ENCODE results near the gene DPEP3. TPM values are rescaled to one million over a fixed set of nuclear protein-coding genes. Genes with fewer than 3 reads are reported as not detected.

The DPEP3 gene
- polyA plus RNA-seq, 1 donor from 2014 or later = not detected

DNA sequence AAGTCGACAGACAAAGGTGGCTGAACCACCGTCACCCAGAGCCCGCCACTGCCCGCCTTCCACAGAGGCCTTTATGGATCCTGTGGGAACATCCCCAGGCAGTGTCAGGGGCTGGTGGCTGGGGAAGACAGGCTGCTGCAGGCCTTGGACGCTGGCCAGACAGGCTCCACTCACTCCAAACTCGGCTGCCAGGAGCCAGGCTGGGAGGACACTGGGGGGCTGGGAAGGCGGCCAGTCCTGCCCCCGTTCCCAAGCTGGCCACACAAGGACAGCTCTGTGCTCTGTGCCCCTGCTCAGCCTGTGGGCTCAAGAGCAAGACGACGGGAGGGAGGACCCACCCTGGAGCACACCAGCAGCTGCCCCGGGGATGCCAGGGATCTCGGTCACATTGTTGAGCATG lies 28.8 kb downstream of the DPEP3 start:
- H3K4me3 ChIP-seq (ENCODE audit: low read length) = no peak overlapping the region
- no peaks in the 10 kb centered on the region for H3K9me3 ChIP-seq (ENCODE audit: low read length)
- no peak overlapping the region for H3K9ac ChIP-seq (ENCODE audit: low read length)
- TF ChIP-seq RAD21 (conservative IDR thresholded peaks at IDR 0.05) (no peak), MXI1 (conservative IDR thresholded peaks at IDR 0.05; ENCODE audit: poor library complexity, severe bottlenecking) (no peak), TAF1 (IDR thresholded peaks at IDR 0.05; ENCODE audit: low read depth) (no peak), POLR2AphosphoS5 (IDR thresholded peaks at IDR 0.05) (no peak), EZH2 (IDR thresholded peaks at IDR 0.05; ENCODE audit: borderline replicate concordance, insufficient read depth, low read length, poor library complexity, severe bottlenecking) (no peak), EP300 (conservative IDR thresholded peaks at IDR 0.05; ENCODE audit: poor library complexity, severe bottlenecking) (no peak), SMC3 (conservative IDR thresholded peaks at IDR 0.05; ENCODE audit: poor library complexity) (no peak)
- TF ChIP-seq, protein P1, sequence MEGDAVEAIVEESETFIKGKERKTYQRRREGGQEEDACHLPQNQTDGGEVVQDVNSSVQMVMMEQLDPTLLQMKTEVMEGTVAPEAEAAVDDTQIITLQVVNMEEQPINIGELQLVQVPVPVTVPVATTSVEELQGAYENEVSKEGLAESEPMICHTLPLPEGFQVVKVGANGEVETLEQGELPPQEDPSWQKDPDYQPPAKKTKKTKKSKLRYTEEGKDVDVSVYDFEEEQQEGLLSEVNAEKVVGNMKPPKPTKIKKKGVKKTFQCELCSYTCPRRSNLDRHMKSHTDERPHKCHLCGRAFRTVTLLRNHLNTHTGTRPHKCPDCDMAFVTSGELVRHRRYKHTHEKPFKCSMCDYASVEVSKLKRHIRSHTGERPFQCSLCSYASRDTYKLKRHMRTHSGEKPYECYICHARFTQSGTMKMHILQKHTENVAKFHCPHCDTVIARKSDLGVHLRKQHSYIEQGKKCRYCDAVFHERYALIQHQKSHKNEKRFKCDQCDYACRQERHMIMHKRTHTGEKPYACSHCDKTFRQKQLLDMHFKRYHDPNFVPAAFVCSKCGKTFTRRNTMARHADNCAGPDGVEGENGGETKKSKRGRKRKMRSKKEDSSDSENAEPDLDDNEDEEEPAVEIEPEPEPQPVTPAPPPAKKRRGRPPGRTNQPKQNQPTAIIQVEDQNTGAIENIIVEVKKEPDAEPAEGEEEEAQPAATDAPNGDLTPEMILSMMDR (IDR thresholded peaks at IDR 0.05; ENCODE audit: poor library complexity, severe bottlenecking) = no peak
- TF ChIP-seq, protein P2, sequence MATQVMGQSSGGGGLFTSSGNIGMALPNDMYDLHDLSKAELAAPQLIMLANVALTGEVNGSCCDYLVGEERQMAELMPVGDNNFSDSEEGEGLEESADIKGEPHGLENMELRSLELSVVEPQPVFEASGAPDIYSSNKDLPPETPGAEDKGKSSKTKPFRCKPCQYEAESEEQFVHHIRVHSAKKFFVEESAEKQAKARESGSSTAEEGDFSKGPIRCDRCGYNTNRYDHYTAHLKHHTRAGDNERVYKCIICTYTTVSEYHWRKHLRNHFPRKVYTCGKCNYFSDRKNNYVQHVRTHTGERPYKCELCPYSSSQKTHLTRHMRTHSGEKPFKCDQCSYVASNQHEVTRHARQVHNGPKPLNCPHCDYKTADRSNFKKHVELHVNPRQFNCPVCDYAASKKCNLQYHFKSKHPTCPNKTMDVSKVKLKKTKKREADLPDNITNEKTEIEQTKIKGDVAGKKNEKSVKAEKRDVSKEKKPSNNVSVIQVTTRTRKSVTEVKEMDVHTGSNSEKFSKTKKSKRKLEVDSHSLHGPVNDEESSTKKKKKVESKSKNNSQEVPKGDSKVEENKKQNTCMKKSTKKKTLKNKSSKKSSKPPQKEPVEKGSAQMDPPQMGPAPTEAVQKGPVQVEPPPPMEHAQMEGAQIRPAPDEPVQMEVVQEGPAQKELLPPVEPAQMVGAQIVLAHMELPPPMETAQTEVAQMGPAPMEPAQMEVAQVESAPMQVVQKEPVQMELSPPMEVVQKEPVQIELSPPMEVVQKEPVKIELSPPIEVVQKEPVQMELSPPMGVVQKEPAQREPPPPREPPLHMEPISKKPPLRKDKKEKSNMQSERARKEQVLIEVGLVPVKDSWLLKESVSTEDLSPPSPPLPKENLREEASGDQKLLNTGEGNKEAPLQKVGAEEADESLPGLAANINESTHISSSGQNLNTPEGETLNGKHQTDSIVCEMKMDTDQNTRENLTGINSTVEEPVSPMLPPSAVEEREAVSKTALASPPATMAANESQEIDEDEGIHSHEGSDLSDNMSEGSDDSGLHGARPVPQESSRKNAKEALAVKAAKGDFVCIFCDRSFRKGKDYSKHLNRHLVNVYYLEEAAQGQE (IDR thresholded peaks at IDR 0.05; ENCODE audit: borderline replicate concordance) = no peak
- no peak overlapping the region for H2AFZ ChIP-seq (ENCODE audit: low read depth, low read length)
- H3K4me2 ChIP-seq (ENCODE audit: low read length) = no peak overlapping the region
- H3K79me2 ChIP-seq (replicated peaks; ENCODE audit: insufficient read depth, low read length) = no peaks in the 10 kb centered on the region
- H4K20me1 ChIP-seq (ENCODE audit: insufficient read depth) = no peaks in the 10 kb centered on the region
- H3K9me2 ChIP-seq (ENCODE audit: insufficient read depth, low read length) = no peaks in the 10 kb centered on the region
- no peak overlapping the region for H3K27ac ChIP-seq (ENCODE audit: low read length)
- no peaks in the 10 kb centered on the region for H3F3A ChIP-seq (ENCODE audit: insufficient read depth, low read length, poor library complexity, severe bottlenecking)
- H3K27me3 ChIP-seq (ENCODE audit: insufficient read depth, low read depth, low read length) = no peaks in the 10 kb centered on the region
- H3K36me3 ChIP-seq (ENCODE audit: insufficient read depth, low read length) = no peaks in the 10 kb centered on the region

DNA sequence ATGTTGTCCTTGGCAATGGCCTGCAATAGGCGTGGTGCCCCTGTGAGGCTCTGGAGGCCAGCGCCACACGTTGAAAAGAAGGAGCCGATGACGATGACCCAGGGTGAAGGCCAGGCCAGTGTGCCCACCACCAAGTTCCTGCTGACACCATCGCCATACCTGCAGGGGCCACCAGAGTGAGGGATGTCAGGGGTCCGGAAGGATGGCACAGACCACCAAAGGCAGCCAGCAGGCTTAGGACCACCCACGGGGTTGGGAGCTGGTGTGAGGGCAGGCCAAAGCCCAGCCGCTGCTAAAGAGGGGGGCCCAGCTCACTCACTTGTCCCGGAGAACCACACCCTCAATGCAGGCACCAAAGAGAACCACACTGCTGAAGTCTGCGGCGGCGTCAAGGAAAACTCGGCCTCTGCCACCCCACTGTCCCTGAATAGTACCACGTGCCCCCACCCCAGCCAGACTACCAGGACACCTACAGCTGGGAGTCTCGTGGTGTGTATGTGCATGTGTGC lies 29.9 kb downstream of the DPEP3 start:
- Histone ChIP-seq H3K9ac (ENCODE audit: low read length) (no peak overlapping the region), H3K27me3 (ENCODE audit: insufficient read depth, low read depth, low read length) (no peaks in the 10 kb centered on the region), H3K4me2 (ENCODE audit: low read length) (no peak overlapping the region), H3F3A (ENCODE audit: insufficient read depth, low read length, poor library complexity, severe bottlenecking) (no peaks in the 10 kb centered on the region), H3K79me2 (replicated peaks; ENCODE audit: insufficient read depth, low read length) (no peaks in the 10 kb centered on the region), H3K27ac (ENCODE audit: low read length) (no peak overlapping the region), H4K20me1 (ENCODE audit: insufficient read depth) (no peaks in the 10 kb centered on the region), H2AFZ (ENCODE audit: low read depth, low read length) (no peak overlapping the region), H3K9me3 (ENCODE audit: low read length) (no peaks in the 10 kb centered on the region), H3K36me3 (ENCODE audit: insufficient read depth, low read length) (no peaks in the 10 kb centered on the region), H3K9me2 (ENCODE audit: insufficient read depth, low read length) (no peaks in the 10 kb centered on the region), H3K4me3 (ENCODE audit: low read length) (no peak overlapping the region)
- TF ChIP-seq SMC3 (conservative IDR thresholded peaks at IDR 0.05; ENCODE audit: poor library complexity) (no peak), EZH2 (IDR thresholded peaks at IDR 0.05; ENCODE audit: borderline replicate concordance, insufficient read depth, low read length, poor library complexity, severe bottlenecking) (no peak), TAF1 (IDR thresholded peaks at IDR 0.05; ENCODE audit: low read depth) (no peak), POLR2AphosphoS5 (IDR thresholded peaks at IDR 0.05) (no peak), EP300 (conservative IDR thresholded peaks at IDR 0.05; ENCODE audit: poor library complexity, severe bottlenecking) (no peak), RAD21 (conservative IDR thresholded peaks at IDR 0.05) (no peak), MXI1 (conservative IDR thresholded peaks at IDR 0.05; ENCODE audit: poor library complexity, severe bottlenecking) (no peak)
- TF ChIP-seq, protein P1 (IDR thresholded peaks at IDR 0.05; ENCODE audit: poor library complexity, severe bottlenecking) = no peak
- TF ChIP-seq, protein P2 (IDR thresholded peaks at IDR 0.05; ENCODE audit: borderline replicate concordance) = no peak

Measured in neural cell (in vitro differentiated cells).